ENCODE data around the gene NTNG1.
A peak's percentile ranks its signal among the peaks of the same experiment; 100 is the strongest.

NTNG1 gene

GRCh38 chr1:107467811-107468210 lies 327.0 kb downstream of the NTNG1 start:
- DNase-seq: no peak

GRCh38 chr1:107473065-107473464 lies 332.2 kb downstream of the NTNG1 start:
- DNase-seq: no peak

- DNase-seq: no peak
Observed at GRCh38 chr1:107474877-107475612, 334.2 kb downstream of the NTNG1 start.

GRCh38 chr1:107477233-107477632 lies 336.4 kb downstream of the NTNG1 start:
- peak in 2 of 3 donors; percentile 39 to 51 for DNase-seq

GRCh38 chr1:107479865-107480350 lies 339.1 kb downstream of the NTNG1 start:
- no peak for DNase-seq

- DNase-seq: peak in 2 of 3 donors; percentile 7 to 24
Observed at GRCh38 chr1:107480548-107481415, 339.9 kb downstream of the NTNG1 start.

- DNase-seq: no peak
Observed at GRCh38 chr1:107481756-107482384, 341.0 kb downstream of the NTNG1 start.

- no peak for DNase-seq
Observed at GRCh38 chr1:107483949-107484348, 343.1 kb downstream of the NTNG1 start.

- DNase-seq: no peak
Observed at GRCh38 chr1:107486349-107486748, 345.5 kb downstream of the NTNG1 start.

- DNase-seq: no peak
Observed at GRCh38 chr1:107487506-107487905, 346.7 kb downstream of the NTNG1 start.

GRCh38 chr1:107491582-107491981 lies 350.7 kb downstream of the NTNG1 start:
- no peak for DNase-seq

- no peak for DNase-seq
Observed at GRCh38 chr1:107493111-107493716, 352.4 kb downstream of the NTNG1 start.

GRCh38 chr1:107494061-107494460 lies 353.2 kb downstream of the NTNG1 start:
- DNase-seq: no peak

GRCh38 chr1:107496002-107496401 lies 355.2 kb downstream of the NTNG1 start:
- no peak for DNase-seq

GRCh38 chr1:107499139-107499744 lies 358.4 kb downstream of the NTNG1 start:
- no peak for DNase-seq

- no peak for DNase-seq
Observed at GRCh38 chr1:107501081-107501605, 360.3 kb downstream of the NTNG1 start.

GRCh38 chr1:107510347-107510746 lies 369.5 kb downstream of the NTNG1 start:
- no peak for DNase-seq

GRCh38 chr1:107512836-107513235 lies 372.0 kb downstream of the NTNG1 start:
- no peak for DNase-seq

- no peak for DNase-seq
Observed at GRCh38 chr1:107514841-107515240, 374.0 kb downstream of the NTNG1 start.

- no peak for DNase-seq
Observed at GRCh38 chr1:107515702-107516101, 374.9 kb downstream of the NTNG1 start.

GRCh38 chr1:107523061-107523460 lies 382.2 kb downstream of the NTNG1 start:
- no peak for DNase-seq

- no peak for DNase-seq
Observed at GRCh38 chr1:107523736-107524135, 382.9 kb downstream of the NTNG1 start.
